ENCODE results near the gene CHST8.

CHST8 gene

GRCh38 chr19:33693678-33694077, 71.9 kb downstream of the CHST8 start:
- TF ChIP-seq CTCF (IDR thresholded peaks at IDR 0.05), result no peak

GRCh38 chr19:33697766-33698165, 76.0 kb downstream of the CHST8 start:
- TF ChIP-seq CTCF (IDR thresholded peaks at IDR 0.05), result no peak

GRCh38 chr19:33698576-33699435, 77.1 kb downstream of the CHST8 start:
- no peak for TF ChIP-seq CTCF (IDR thresholded peaks at IDR 0.05)

GRCh38 chr19:33699754-33700407, 78.1 kb downstream of the CHST8 start:
- TF ChIP-seq CTCF (IDR thresholded peaks at IDR 0.05), result no peak

- no peak for TF ChIP-seq CTCF (IDR thresholded peaks at IDR 0.05)
Observed at GRCh38 chr19:33700408-33701013, 78.8 kb downstream of the CHST8 start.

- no peak for TF ChIP-seq CTCF (IDR thresholded peaks at IDR 0.05)
Observed at GRCh38 chr19:33701565-33701964, 79.8 kb downstream of the CHST8 start.

GRCh38 chr19:33702606-33703437, 81.1 kb downstream of the CHST8 start:
- no peak for TF ChIP-seq CTCF (IDR thresholded peaks at IDR 0.05)

Measured in LNCAP (cell line).